ENCODE results near the gene RNF223.

- TF ChIP-seq CTCF (IDR thresholded peaks at IDR 0.05): peak in 1 of 3 donors; percentile 63
- no peak for TF ChIP-seq POLR2A (IDR thresholded peaks at IDR 0.05)
Measured at GRCh38 chr1:1063945-1064831, 9.9 kb downstream of the RNF223 start.

Measured in lower leg skin (tissue), 3 donors.